GM23248 (cell line): Measurements from ENCODE around the gene ACTR5. TPM values are rescaled to one million over a fixed set of nuclear protein-coding genes. Genes with fewer than 3 reads are reported as not detected.

Experiments used
- DNase-seq: peaks from one replicate; pipeline ENCODE4 v3.0.0-alpha.2; 2015
- H2AFZ ChIP-seq: fragments of 200-600 bp; sonication (generic); 2 replicates; pipeline ENCODE4 v1.6.1; 2016; ENCODE audit warnings: antibody characterized with exemption
- H3F3A ChIP-seq: fragments of 200-600 bp; sonication (generic); 2 replicates; pipeline ENCODE4 v1.6.1; 2016; ENCODE audit warnings: mild to moderate bottlenecking, antibody characterized with exemption, mixed run types; ENCODE audit not compliant: insufficient read depth
- H3K27ac ChIP-seq: fragments of 200-600 bp; sonication (generic); 2 replicates; pipeline ENCODE4 v1.5.1; 2016; ENCODE audit warnings: mild to moderate bottlenecking
- H3K27me3 ChIP-seq: fragments of 200-600 bp; sonication (generic); replicated peaks from 2 replicates; pipeline ENCODE4 v1.6.1; 2016; ENCODE audit warnings: mild to moderate bottlenecking; ENCODE audit not compliant: insufficient read depth
- H3K36me3 ChIP-seq: fragments of 200-600 bp; sonication (generic); 2 replicates; pipeline ENCODE4 v1.6.1; 2016; ENCODE audit warnings: low read depth, mild to moderate bottlenecking
- H3K4me1 ChIP-seq: fragments of 200-600 bp; sonication (generic); 2 replicates; pipeline ENCODE4 v1.6.1; 2016; ENCODE audit warnings: mild to moderate bottlenecking; ENCODE audit not compliant: insufficient read depth
- H3K4me2 ChIP-seq: fragments of 200-600 bp; sonication (generic); one replicate; pipeline ENCODE4 v1.6.1; 2016; ENCODE audit warnings: mild to moderate bottlenecking; ENCODE audit not compliant: unreplicated experiment
- H3K4me3 ChIP-seq: fragments of 200-600 bp; sonication (generic); 2 replicates; pipeline ENCODE4 v1.5.1; 2016; ENCODE audit warnings: mild to moderate bottlenecking
- H3K79me2 ChIP-seq: fragments of 200-600 bp; sonication (generic); 2 replicates; pipeline ENCODE4 v1.6.1; 2016; ENCODE audit warnings: mild to moderate bottlenecking; ENCODE audit not compliant: insufficient read depth
- H3K9ac ChIP-seq: fragments of 200-600 bp; sonication (generic); 2 replicates; pipeline ENCODE4 v1.6.1; 2016; ENCODE audit warnings: mild to moderate bottlenecking
- H3K9me2 ChIP-seq: fragments of 200-600 bp; sonication (generic); 2 replicates; pipeline ENCODE4 v1.6.1; 2016; ENCODE audit warnings: mixed run types, mild to moderate bottlenecking, moderate library complexity; ENCODE audit not compliant: insufficient read depth
- H3K9me3 ChIP-seq: fragments of 200-600 bp; sonication (generic); one replicate; pipeline ENCODE4 v1.6.1; 2017; ENCODE audit warnings: low read depth
- H4K20me1 ChIP-seq: fragments of 200-600 bp; sonication (generic); 2 replicates; pipeline ENCODE4 v1.6.0; 2016; ENCODE audit not compliant: insufficient read depth
- EZH2 ChIP-seq: fragments of 200-600 bp; sonication (generic); IDR thresholded peaks from 2 replicates; pipeline ENCODE4 v1.6.1; 2018; ENCODE audit warnings: antibody characterized with exemption, mild to moderate bottlenecking; ENCODE audit not compliant: insufficient read depth, poor library complexity, severe bottlenecking
- EZH2phosphoT487 ChIP-seq: fragments of 200-600 bp; sonication (generic); IDR thresholded peaks from 2 replicates; pipeline ENCODE4 v1.6.1; 2018; ENCODE audit warnings: antibody characterized with exemption, moderate library complexity, mild to moderate bottlenecking, low read depth; ENCODE audit not compliant: insufficient read depth
- WGBS, 2 experiments: methylation state at CpG; one replicate each; pipeline ENCODE4 v1.1.6; 2015 to 2017; ENCODE audit warnings: low lambda C conversion rate in 2 of 2, low coverage in 1 of 2; ENCODE audit errors: missing lambda C conversion rate in 2 of 2; 5-methylcytosine and 5-hydroxymethylcytosine counted together
- in situ Hi-C: fragments of 300-500 bp; cut with MboI; formaldehyde crosslinking; loops from 2 replicates; pipeline ENCODE4 v1.15.0; 2020
- polyA plus RNA-seq: library from polyadenylated mRNA; unstranded; fragments of >200 nt; fragmentation: Nextera tagmentation; extraction: Ambion mirVana; gene quantifications from 2 replicates; pipeline ENCODE4 v1.2.1, GENCODE V29; 2016
- total RNA-seq: library from RNA; depleted of rRNA; stranded (reverse); fragments of >200 nt; shearing (Covaris generic); gene quantifications from 2 replicates; pipeline ENCODE4 v1.2.3, GENCODE V29; 2014

The ACTR5 gene
- total and polyA plus RNA-seq, 2 experiments from 2014 or later, result 3.0 to 4.0 TPM

- Histone ChIP-seq H3K9me3 (no peaks in the 10 kb centered on the region), H3K4me2 (no peak overlapping the region), H3F3A (no peaks in the 10 kb centered on the region), H3K36me3 (no peaks in the 10 kb centered on the region), H3K4me3 (no peak overlapping the region), H3K79me2 (no peaks in the 10 kb centered on the region), H2AFZ (no peak overlapping the region), H3K9me2 (no peaks in the 10 kb centered on the region), H3K4me1 (no peaks in the 10 kb centered on the region), H3K27me3 (peaks cover 41% of the 10 kb centered on the region; the same call in 1 of the 2 replicates), H4K20me1 (no peaks in the 10 kb centered on the region), H3K9ac (no peak overlapping the region), H3K27ac (no peak overlapping the region)
- in situ Hi-C loops, result no loop called here
- TF ChIP-seq EZH2phosphoT487, result no peak
- no peak for TF ChIP-seq EZH2
- WGBS, 2 experiments, result 40 to 41% methylated on average over 28 to 30 of the region's 32 CpGs
- DNase-seq, result no peak
Observed at GRCh38 chr20:38806855-38807655, 58.8 kb downstream of the ACTR5 start.

- no peak overlapping the region for H3K4me3 ChIP-seq
- no peak overlapping the region for H3K27ac ChIP-seq
- no peaks in the 10 kb centered on the region for H3K4me1 ChIP-seq
- H2AFZ ChIP-seq, result no peak overlapping the region
- H3K9ac ChIP-seq, result no peak overlapping the region
- no peaks in the 10 kb centered on the region for H3K9me3 ChIP-seq
- WGBS, 2 experiments, result 19 to 26% methylated on average over 5 to 6 of the region's 6 CpGs
- no peaks in the 10 kb centered on the region for H3F3A ChIP-seq
- H4K20me1 ChIP-seq, result no peaks in the 10 kb centered on the region
- in situ Hi-C loops, result no loop called here
- no peak overlapping the region for H3K4me2 ChIP-seq
- DNase-seq, result no peak
- peaks cover 41% of the 10 kb centered on the region; the same call in 1 of the 2 replicates for H3K27me3 ChIP-seq
- TF ChIP-seq EZH2phosphoT487 (no peak), EZH2 (no peak)
- no peaks in the 10 kb centered on the region for H3K9me2 ChIP-seq
- no peaks in the 10 kb centered on the region for H3K36me3 ChIP-seq
- no peaks in the 10 kb centered on the region for H3K79me2 ChIP-seq
Observed at GRCh38 chr20:38809942-38810341, 61.7 kb downstream of the ACTR5 start.

GRCh38 chr20:38810926-38811630 lies 62.8 kb downstream of the ACTR5 start:
- Histone ChIP-seq H3K4me1 (no peaks in the 10 kb centered on the region), H3K27me3 (peaks cover 40% of the 10 kb centered on the region; the same call in 1 of the 2 replicates), H3K9ac (no peak overlapping the region), H3K4me3 (no peak overlapping the region), H3F3A (no peaks in the 10 kb centered on the region), H3K27ac (no peak overlapping the region), H3K9me2 (no peaks in the 10 kb centered on the region), H3K79me2 (no peaks in the 10 kb centered on the region), H2AFZ (no peak overlapping the region), H3K4me2 (no peak overlapping the region), H4K20me1 (no peaks in the 10 kb centered on the region), H3K9me3 (no peaks in the 10 kb centered on the region), H3K36me3 (no peaks in the 10 kb centered on the region)
- WGBS, 2 experiments, result 36 to 38% methylated on average over 4 of the region's 4 CpGs
- in situ Hi-C loops, result no loop called here
- TF ChIP-seq EZH2, result no peak
- no peak for TF ChIP-seq EZH2phosphoT487
- no peak for DNase-seq

- in situ Hi-C loops, result no loop called here
- no peaks in the 10 kb centered on the region for H3K36me3 ChIP-seq
- no peaks in the 10 kb centered on the region for H3K9me3 ChIP-seq
- H3K27ac ChIP-seq, result no peak overlapping the region
- no peak for DNase-seq
- 38 to 51% methylated on average over 4 of the region's 4 CpGs for WGBS, 2 experiments
- H3K9ac ChIP-seq, result no peak overlapping the region
- no peak overlapping the region for H3K4me2 ChIP-seq
- no peak overlapping the region for H3K4me3 ChIP-seq
- H3K9me2 ChIP-seq, result no peaks in the 10 kb centered on the region
- no peaks in the 10 kb centered on the region for H3K4me1 ChIP-seq
- H3K79me2 ChIP-seq, result no peaks in the 10 kb centered on the region
- H4K20me1 ChIP-seq, result no peaks in the 10 kb centered on the region
- no peaks in the 10 kb centered on the region for H3F3A ChIP-seq
- TF ChIP-seq EZH2phosphoT487, result no peak
- TF ChIP-seq EZH2, result no peak
- no peak overlapping the region for H2AFZ ChIP-seq
- H3K27me3 ChIP-seq, result peaks cover 42% of the 10 kb centered on the region
Observed at GRCh38 chr20:38811769-38812168, 63.5 kb downstream of the ACTR5 start.
